ENCODE measurements around the gene DUSP1.
A peak's percentile ranks its signal among the peaks of the same experiment; 100 is the strongest.
"Not testable (repeated sequence)": the region's sequence is repeated elsewhere in the genome, so short reads cannot be mapped to it uniquely, and the experiment has no call there.

DUSP1 gene, protein sequence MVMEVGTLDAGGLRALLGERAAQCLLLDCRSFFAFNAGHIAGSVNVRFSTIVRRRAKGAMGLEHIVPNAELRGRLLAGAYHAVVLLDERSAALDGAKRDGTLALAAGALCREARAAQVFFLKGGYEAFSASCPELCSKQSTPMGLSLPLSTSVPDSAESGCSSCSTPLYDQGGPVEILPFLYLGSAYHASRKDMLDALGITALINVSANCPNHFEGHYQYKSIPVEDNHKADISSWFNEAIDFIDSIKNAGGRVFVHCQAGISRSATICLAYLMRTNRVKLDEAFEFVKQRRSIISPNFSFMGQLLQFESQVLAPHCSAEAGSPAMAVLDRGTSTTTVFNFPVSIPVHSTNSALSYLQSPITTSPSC

GRCh38 chr5:172770675-172771438 lies at the start of gene DUSP1:
Gene DUSP1 (minus strand): TSS chr5:172771195. CDS start chr5:172770952, 243 bp downstream.
- DNase-seq (ENCODE audit: low read depth): peak; percentile 97

DNA sequence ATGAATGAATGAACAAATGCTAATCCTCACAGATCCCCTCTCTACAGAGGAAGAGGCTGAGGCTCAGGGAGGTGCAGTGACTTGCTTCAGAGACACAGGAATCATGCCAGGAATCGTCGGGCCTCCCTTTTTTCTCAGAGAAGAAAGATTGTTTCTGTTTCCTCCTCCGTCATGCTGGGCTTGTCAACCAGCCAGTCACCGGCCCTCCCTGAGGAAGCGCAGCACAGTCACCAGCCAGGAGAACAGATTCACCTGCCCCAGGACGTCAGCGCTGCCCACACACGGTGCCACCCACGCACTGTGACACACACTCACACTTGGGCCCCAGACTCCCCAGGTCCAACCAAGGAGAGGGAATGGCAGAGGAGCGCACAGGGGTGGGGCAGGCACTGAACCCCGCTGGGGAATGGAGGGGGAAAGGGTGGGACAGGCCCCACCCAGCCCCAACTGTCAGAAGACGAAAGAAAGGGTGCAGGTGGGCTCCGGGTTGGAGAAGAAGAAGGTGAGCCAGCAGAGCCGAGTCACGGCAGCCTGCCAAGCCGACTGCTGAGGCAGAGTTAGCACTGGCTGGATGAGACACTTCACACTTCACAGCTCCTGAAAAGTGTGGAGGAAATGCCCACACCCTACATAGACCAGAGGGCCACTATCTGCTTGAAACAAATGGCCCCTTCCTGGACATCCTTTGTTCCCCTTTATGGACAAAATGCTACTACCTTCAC lies 49.2 kb upstream of the DUSP1 start:
- no peak for DNase-seq (ENCODE audit: low read depth)

GRCh38 chr5:172819569-172819968 lies 48.6 kb upstream of the DUSP1 start:
- no peak for DNase-seq (ENCODE audit: low read depth)

- no peak for DNase-seq (ENCODE audit: low read depth)
These were observed 47.1 kb upstream of the DUSP1 start for GRCh38 chr5:172818081-172818480.

- no peak for DNase-seq (ENCODE audit: low read depth)
These were observed 46.7 kb upstream of the DUSP1 start for GRCh38 chr5:172817664-172818063.

GRCh38 chr5:172816925-172817562 lies 46.0 kb upstream of the DUSP1 start:
- no peak for DNase-seq (ENCODE audit: low read depth)

DNA sequence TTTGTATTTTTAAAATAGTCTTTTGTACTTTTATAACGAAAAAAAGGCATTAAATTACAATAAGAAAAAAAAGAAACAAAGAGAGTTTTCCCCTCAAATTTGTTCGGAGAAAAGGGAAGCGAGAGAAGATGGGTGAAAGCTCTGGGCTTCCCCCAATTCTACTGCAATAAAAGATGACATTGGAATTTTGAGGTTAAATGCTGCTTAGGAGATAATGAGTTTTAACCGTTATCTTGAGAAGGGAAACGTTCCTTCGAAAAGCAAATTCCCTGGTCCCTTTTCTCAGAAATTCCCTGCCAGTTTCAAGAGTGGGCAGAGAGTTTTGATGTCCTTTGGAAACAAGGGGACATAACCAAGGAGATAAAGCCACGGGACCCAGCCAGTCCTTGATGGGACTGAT lies 44.6 kb upstream of the DUSP1 start:
- DNase-seq (ENCODE audit: low read depth): no peak

- not testable (repeated sequence) for DNase-seq (ENCODE audit: low read depth)
These were observed 40.0 kb upstream of the DUSP1 start for GRCh38 chr5:172810996-172811395.

DNA sequence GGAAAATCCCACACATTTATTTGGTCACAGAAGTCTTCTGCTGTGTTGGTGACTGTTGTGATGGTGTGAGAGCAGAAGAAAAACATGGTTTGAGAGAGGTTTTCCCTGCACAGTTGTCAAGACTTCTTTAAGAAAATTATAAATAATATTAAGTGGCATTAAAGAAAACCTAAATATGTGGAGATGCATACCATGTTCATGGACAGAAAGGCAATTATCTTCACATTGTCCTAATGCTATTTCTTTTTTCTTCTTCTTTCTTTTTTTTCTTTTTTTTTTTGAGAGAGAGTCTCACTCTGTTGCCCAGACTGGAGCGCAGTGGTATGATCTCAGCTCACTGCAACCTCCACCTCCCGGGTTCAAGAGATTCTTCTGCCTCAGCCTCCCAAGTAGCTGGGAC lies 38.8 kb upstream of the DUSP1 start:
- no peak for DNase-seq (ENCODE audit: low read depth)

DNA sequence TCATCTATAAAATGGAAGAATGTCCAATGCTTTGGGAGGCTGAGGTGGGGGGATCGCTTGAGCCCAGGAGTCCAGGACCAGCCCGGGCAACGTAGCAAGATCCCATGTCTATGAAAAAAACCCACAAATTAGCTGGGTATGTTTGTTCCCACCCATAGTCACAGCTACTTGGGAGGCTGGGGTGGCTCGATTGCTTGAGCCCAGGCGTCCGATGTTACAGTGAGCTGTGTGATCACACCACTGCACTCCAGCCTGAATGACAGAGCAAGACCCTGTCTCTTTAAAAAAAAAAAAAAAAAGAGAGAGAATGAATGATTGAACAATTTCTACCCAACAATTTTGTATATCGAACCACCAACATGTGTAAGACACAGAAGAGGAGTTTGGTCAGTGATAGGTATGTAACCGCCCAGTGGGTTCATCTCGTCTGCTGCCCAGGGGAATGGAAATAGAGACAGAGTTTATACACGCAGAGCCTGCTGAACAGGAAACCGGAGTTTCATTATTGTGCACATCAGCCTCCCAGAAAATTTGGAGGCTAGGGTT lies 36.8 kb upstream of the DUSP1 start:
- no peak for DNase-seq (ENCODE audit: low read depth)

- DNase-seq (ENCODE audit: low read depth): peak; percentile 84
These were observed 36.1 kb upstream of the DUSP1 start for GRCh38 chr5:172806897-172807672.

- DNase-seq (ENCODE audit: low read depth): no peak
These were observed 34.8 kb upstream of the DUSP1 start for GRCh38 chr5:172805736-172806255.

DNA sequence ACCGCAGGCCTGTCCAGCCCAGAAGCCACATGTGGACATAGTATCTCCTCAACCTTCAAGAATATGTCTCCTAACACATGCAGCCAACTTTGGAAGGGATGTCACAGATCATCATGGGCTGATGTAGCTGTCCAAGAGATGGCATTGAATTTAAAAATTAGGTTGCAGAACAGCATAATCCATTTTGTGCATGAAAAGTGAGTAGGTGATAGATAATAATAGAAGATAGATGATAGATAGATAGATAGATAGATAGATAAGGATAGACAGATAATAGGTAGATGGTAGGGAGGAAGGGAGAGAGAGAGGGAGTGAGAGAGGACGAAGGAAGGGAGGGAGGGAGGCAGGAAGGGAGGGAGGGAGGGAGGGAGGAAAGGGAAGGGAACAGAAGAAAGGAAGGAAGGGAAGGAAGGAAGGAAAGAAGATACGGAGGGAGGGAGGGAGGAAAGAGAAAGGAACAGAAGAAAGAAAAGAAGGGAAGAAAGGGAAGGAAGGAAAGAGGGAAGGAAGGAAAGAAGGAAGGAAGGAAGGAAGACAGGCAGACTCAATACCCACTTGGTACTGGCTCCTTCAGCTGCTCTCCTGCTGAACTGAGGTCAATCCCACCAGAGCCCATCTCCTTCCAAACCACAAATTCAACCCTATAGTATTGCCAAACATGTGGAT lies 34.2 kb upstream of the DUSP1 start:
- no peak for DNase-seq (ENCODE audit: low read depth)

GRCh38 chr5:172802567-172803176 lies 31.7 kb upstream of the DUSP1 start:
- no peak for DNase-seq (ENCODE audit: low read depth)

- no peak for DNase-seq (ENCODE audit: low read depth)
These were observed 31.1 kb upstream of the DUSP1 start for GRCh38 chr5:172802112-172802511.

- no peak for DNase-seq (ENCODE audit: low read depth)
These were observed 30.2 kb upstream of the DUSP1 start for GRCh38 chr5:172801179-172801671.

DNA sequence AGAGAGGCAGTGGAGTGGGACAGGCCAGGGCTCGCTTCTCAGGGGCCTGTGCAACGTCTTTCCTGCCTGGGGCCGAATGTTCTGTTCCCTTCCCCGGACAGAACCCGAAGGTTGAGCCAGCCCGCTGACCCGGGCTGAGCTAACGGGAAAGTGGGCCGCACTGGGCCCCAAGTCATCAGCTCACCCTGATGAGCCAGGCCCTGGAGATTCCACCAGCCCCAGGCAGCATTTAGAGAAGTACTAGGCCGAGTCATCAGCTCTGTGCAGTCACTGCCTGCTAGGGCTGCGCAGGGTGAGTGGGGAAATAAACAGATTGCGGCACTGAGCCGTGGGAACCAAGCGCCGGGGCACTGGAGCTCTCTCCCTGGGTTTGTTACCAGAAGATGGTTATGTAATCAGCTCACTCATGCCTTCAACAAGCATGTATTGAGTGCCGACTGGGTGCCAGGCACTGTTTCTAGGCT lies 29.1 kb upstream of the DUSP1 start:
- DNase-seq (ENCODE audit: low read depth): no peak

DNA sequence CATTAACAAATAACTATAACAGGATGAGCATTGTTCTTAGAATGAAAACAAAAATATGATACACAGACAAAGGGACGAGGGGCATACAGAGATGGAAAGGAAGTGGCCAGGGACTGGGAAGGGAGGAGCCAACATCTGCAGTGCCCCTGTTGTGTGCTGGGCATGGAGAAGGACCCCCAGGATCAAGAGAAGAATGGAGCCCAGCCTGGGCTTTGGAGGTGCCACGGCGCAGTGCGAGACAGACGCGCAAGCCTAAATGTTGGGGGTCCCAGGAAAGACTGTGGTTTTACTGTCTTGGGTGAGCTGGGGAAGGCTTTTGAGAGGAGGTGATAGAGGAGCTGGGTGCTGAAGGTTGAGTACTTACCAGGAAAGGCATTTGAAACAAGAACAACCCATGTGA lies 28.4 kb upstream of the DUSP1 start:
- no peak for DNase-seq (ENCODE audit: low read depth)

- DNase-seq (ENCODE audit: low read depth): no peak
These were observed 27.6 kb upstream of the DUSP1 start for GRCh38 chr5:172798422-172799215.
